ENCODE data around the gene SERINC4. TPM values are rescaled to one million over a fixed set of nuclear protein-coding genes. Genes with fewer than 3 reads are reported as not detected.

Gene SERINC4
- total and polyA plus RNA-seq, 7 donors = 0.27 to 0.61 (median 0.60) TPM; not detected in 4

GRCh38 chr15:43777267-43777914, 22.6 kb downstream of the SERINC4 start:
- Histone ChIP-seq H3K4me3 (peak overlapping the region; percentile 55 to 65 (median 61)), H3K27me3 (no peaks in the 10 kb centered on the region), H3K36me3 (peaks cover 0 to 12% (median 8%) of the 10 kb centered on the region in 4 donors), H3K27ac (peak overlapping the region; percentile 85 to 91 (median 89)), H3K9me3 (no peaks in the 10 kb centered on the region), H3K4me1 (peaks cover 0 to 17% (median 16%) of the 10 kb centered on the region in 4 donors)
- intact Hi-C loops (cut with DNase I) = no loop called here
- peak in 3 of 4 donors; percentile 44 to 54 (median 49) for TF ChIP-seq POLR2AphosphoS5 (IDR thresholded peaks at IDR 0.05)
- no peak for TF ChIP-seq POLR2A (IDR thresholded peaks at IDR 0.05)
- TF ChIP-seq CTCF (IDR thresholded peaks at IDR 0.05) = peak; percentile 43 to 87 (median 80)
- peak; percentile 91 for DNase-seq
- 1 to 2% methylated on average over 31 of the region's 31 CpGs for WGBS, 2 donors

- Histone ChIP-seq H3K27me3 (no peaks in the 10 kb centered on the region), H3K27ac (peak within 1 kb of the TSS; percentile 85 to 91 (median 89)), H3K4me1 (peaks cover 0 to 17% (median 16%) of the 10 kb centered on the region in 4 donors), H3K36me3 (peaks cover 0 to 18% (median 12%) of the 10 kb centered on the region in 4 donors), H3K4me3 (peak within 1 kb of the TSS; percentile 55 to 65 (median 61)), H3K9me3 (no peaks in the 10 kb centered on the region)
- WGBS, 2 donors = 0 to 1% methylated on average over 41 of the region's 41 CpGs
- peak; percentile 86 for DNase-seq
- peak in 3 of 4 donors; percentile 34 to 60 (median 44) for TF ChIP-seq POLR2AphosphoS5 (IDR thresholded peaks at IDR 0.05)
- TF ChIP-seq EP300 (IDR thresholded peaks at IDR 0.05) = no peak
- TF ChIP-seq POLR2A (IDR thresholded peaks at IDR 0.05) = peak in 1 of 2 donors; percentile 64
- intact Hi-C loops (cut with DNase I) = no loop called here
Measured at GRCh38 chr15:43776718-43777266, 23.2 kb downstream of the SERINC4 start, which contains the start of gene ELL3. TSS of gene ELL3 (minus strand) at chr15:43776966. CDS start at chr15:43776901, 65 bp downstream.

GRCh38 chr15:43776101-43776717, 23.8 kb downstream of the SERINC4 start:
- peaks cover 0 to 17% (median 16%) of the 10 kb centered on the region in 4 donors for H3K4me1 ChIP-seq
- peak overlapping the region; percentile 85 to 91 (median 89) for H3K27ac ChIP-seq
- 11 to 23% methylated on average over 35 of the region's 35 CpGs for WGBS, 2 donors
- H3K27me3 ChIP-seq = no peaks in the 10 kb centered on the region
- H3K9me3 ChIP-seq = no peaks in the 10 kb centered on the region
- intact Hi-C loops (cut with DNase I) = no loop called here
- no peak for DNase-seq
- peaks cover 4 to 24% (median 18%) of the 10 kb centered on the region in 4 donors for H3K36me3 ChIP-seq
- no peak for TF ChIP-seq POLR2A (IDR thresholded peaks at IDR 0.05)
- TF ChIP-seq POLR2AphosphoS5 (IDR thresholded peaks at IDR 0.05) = no peak
- no peak for TF ChIP-seq EP300 (IDR thresholded peaks at IDR 0.05)
- no peak for TF ChIP-seq CTCF (IDR thresholded peaks at IDR 0.05)
- peak overlapping the region; percentile 55 to 65 (median 61) for H3K4me3 ChIP-seq

- Histone ChIP-seq H3K36me3 (peaks cover 11 to 31% (median 24%) of the 10 kb centered on the region in 4 donors), H3K27ac (peak overlapping the region; percentile 85 to 91 (median 89)), H3K9me3 (no peaks in the 10 kb centered on the region), H3K27me3 (no peaks in the 10 kb centered on the region), H3K4me3 (no peak overlapping the region), H3K4me1 (peaks cover 0 to 17% (median 16%) of the 10 kb centered on the region in 4 donors)
- no peak for TF ChIP-seq EP300 (IDR thresholded peaks at IDR 0.05)
- peak in 2 of 4 donors; percentile 11 to 28 for TF ChIP-seq POLR2AphosphoS5 (IDR thresholded peaks at IDR 0.05)
- no peak for TF ChIP-seq POLR2A (IDR thresholded peaks at IDR 0.05)
- TF ChIP-seq CTCF (IDR thresholded peaks at IDR 0.05) = peak in 1 of 4 experiments; percentile 16
- no peak for DNase-seq
- intact Hi-C loops (cut with DNase I) = no loop called here
- 18 to 74% methylated on average over 1 of the region's 1 CpG for WGBS, 2 donors
Measured at GRCh38 chr15:43775411-43775965, 24.5 kb downstream of the SERINC4 start.

Measured in sigmoid colon (tissue), 7 donors.